Upper lobe of left lung (tissue), 4 donors: ENCODE data around the gene RAP1A.

ENCODE experiments used
- POLR2A ChIP-seq, 4 donors: fragments of 450-650 bp; IDR thresholded peaks; one replicate each; pipeline ENCODE4 v1.5.1; 2016 to 2017; ENCODE audit warnings: antibody characterized with exemption in 4 of 4, mild to moderate bottlenecking in 2 of 4
- TF ChIP-seq, protein P1 (sequence below), 6 experiments: fragments of 450-650 bp in 4 of 6; fragments of 200-600 bp in 2 of 6; sonication (generic) in 2 of 6; IDR thresholded peaks; one replicate each; pipeline ENCODE4 v1.5.1; 2016 to 2019; ENCODE audit warnings: antibody characterized with exemption in 6 of 6

DNA sequence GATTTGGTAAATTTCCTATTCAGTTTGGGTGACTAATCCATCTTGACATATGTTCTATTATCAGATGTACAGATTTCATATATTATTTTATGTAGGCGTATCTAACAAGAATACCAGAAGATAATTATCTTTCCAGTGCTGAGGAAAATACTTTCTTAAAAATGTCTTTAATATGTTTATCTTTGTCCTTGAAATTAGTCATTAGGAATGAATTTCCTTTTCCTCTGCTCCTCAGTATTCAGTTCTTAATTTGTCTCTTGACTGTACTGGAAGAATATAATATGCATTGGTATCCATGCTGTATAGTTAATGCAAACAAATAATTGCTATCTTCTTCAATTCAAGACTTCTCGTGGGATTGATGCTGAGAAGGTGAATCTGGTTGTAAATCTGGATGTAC lies 142.7 kb downstream of the RAP1A start:
- TF ChIP-seq, protein P1, sequence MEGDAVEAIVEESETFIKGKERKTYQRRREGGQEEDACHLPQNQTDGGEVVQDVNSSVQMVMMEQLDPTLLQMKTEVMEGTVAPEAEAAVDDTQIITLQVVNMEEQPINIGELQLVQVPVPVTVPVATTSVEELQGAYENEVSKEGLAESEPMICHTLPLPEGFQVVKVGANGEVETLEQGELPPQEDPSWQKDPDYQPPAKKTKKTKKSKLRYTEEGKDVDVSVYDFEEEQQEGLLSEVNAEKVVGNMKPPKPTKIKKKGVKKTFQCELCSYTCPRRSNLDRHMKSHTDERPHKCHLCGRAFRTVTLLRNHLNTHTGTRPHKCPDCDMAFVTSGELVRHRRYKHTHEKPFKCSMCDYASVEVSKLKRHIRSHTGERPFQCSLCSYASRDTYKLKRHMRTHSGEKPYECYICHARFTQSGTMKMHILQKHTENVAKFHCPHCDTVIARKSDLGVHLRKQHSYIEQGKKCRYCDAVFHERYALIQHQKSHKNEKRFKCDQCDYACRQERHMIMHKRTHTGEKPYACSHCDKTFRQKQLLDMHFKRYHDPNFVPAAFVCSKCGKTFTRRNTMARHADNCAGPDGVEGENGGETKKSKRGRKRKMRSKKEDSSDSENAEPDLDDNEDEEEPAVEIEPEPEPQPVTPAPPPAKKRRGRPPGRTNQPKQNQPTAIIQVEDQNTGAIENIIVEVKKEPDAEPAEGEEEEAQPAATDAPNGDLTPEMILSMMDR (IDR thresholded peaks at IDR 0.05): no peak
- TF ChIP-seq POLR2A (IDR thresholded peaks at IDR 0.05): no peak
